ENCODE data around the gene ATAD1.

DNA sequence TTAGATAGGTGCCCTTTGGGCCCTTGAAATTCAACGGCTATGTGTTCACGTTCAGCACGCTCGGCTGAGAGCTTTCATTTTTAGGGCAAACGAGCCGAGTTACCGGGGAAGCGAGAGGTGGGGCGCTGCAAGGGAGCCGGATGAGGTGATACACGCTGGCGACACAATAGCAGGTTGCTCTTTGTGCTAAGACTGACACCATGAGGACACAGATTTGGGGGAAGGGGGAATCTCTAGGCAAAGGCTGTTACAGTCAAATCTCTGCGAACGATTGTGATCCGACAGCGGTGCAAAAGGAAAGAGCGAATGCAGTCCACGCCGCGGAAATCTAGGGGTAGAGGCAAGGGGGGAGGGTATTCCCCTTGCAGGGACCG lies 44.6 kb upstream of the ATAD1 start:
- no peak for TF ChIP-seq CTCF (IDR thresholded peaks at IDR 0.05)
- TF ChIP-seq POLR2A (IDR thresholded peaks at IDR 0.05), result no peak

Measured in Peyer's patch (tissue), 4 donors.